Measurements from ENCODE around the gene AADACL4. TPM values are rescaled to one million over a fixed set of nuclear protein-coding genes. Genes with fewer than 3 reads are reported as not detected.
"Not testable (repeated sequence)": the region's sequence is repeated elsewhere in the genome, so short reads cannot be mapped to it uniquely, and the experiment has no call there.

AADACL4 gene
- total RNA-seq, 1 donor from 2014 or later = 0.79 TPM

DNA sequence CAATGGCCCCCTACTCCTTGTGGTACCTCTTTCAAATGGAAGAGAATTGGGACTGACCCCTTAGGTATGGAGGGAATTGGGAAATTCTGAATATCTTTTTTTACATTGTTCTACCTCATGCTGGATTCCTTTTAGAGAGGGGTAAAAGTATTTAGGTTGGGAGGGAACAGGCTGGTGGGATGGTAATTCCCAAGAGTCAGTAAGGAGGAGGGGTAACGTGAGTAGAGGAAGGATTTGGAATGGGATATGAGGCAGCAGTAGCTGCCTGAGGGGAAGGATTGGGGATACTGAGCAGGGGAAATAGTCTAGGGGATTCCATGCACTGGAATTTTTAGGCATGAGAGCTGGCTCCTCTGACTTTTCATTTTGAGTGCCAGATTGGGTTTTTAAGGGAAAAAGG lies 68.2 kb downstream of the AADACL4 start:
- DNase-seq = no peak

DNA sequence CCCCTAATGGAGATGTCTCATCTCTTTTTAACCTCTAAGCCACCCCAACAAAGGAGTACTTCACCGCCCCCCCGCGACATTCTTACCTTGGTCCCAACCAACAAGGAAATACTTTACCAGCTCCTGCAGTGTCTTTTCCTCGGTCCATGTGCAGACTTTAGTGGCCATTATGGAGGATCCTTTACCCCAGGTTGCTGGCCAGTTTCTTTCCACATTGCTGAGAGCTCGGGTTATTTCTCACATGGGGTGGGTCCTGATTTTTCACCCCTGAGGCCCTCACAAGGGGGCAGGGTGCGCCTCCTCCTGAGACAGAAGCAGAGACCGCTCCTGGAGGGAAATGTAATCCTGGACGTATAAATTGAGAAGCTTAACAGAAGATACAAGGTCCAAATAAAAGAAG lies 69.0 kb downstream of the AADACL4 start:
- DNase-seq = no peak

DNA sequence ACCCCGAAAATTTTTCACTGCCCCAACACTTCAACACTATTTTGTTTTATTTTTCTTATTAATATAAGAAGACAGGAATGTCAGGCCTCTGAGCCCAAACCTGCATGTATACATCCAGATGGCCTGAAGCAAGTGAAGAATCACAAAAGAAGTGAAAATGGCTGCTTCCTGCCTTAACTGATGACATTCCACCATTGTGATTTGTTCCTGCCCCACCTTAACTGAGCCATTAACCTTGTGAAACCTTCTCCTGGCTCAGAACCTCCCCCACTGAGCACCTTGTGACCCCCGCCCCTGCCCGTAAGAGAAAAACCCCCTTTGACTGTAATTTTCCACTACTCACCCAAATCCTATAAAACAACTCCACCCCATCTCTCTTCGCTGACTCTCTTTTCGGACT lies 69.8 kb downstream of the AADACL4 start:
- not testable (repeated sequence) for DNase-seq

DNA sequence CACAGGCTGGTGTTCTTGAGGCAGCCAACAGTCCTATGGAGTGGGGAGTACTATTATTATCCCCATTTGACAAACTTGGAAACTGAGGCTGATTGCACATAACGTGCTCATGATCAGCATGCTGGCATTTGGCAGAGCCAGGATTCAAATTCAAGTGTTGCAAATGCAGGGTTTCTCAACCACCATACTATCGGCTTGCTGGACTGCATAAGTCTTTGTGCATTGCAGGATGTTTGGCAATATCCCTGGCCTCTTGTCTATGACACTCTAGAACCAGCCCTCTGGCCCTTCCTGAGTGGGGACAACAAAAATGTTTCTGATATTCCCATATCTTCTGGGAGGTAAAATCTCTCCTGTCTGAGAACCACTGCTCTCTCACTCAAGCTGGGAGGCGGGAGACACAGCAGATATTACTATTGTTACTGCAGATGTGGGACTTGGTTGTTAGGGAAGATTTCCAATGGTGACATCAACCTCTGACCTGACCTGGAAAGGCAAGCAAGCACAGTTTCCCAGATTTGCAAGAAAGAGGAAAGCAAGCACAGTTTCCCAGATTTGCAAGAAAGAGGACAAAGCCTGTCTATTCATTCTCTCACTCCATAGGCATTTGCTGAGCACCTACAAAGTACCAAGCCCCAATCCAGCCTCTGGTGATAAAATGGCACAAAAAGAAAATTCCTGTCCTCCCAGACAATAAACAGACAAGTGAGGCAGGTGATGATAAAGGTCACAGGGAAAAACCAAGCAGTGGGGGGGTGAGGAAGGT lies 71.0 kb downstream of the AADACL4 start:
- no peak for DNase-seq

DNA sequence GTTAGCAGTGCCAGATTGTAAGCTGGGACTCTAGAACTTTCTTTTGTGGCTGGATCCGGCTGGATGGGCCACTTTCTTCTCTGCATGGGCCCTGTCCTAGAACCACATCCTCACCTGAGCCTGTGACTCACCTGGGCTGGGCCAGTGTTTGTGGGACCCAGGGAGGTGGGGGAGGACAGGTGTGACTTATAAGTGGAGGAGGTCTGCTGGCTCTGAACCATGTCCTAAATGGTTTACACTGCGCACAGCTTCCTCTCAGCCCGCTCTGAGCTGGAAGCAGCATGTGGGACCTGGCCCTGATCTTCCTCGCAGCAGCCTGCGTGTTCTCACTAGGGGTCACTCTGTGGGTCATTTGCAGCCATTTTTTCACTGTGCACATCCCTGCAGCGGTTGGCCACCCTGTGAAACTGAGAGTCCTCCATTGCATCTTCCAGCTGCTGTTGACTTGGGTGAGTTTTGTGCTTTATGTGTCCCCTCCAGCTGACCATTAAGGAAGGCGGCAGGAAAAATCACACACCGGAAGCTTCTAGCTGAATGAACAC lies 72.1 kb downstream of the AADACL4 start, which contains the start of gene AADACL3:
AADACL3 (plus strand) TSS at position 215 of the 542 bp plus-strand sequence; CDS start at position 282, 67 bp downstream.
- DNase-seq = no peak

Small RNA genes within 50 kb of the gene (small RNA-seq; reads per million reads assigned to genes)
- not detected for gene AC244670.1 (ENCODE audit: low replicate concordance)

Other genes with a start within 250 kb of the AADACL4 start
- 31.5 TPM for gene DHRS3, start 25.9 kb upstream of the AADACL4 start, total RNA-seq
- 6.1 TPM for gene AADACL3, start 72.0 kb downstream of the AADACL4 start, total RNA-seq
- not detected for gene CFAP107, start 102.1 kb downstream of the AADACL4 start, total RNA-seq
- not detected for gene PRAMEF12, start 129.7 kb downstream of the AADACL4 start, total RNA-seq
- not detected for gene PRAMEF1, start 147.3 kb downstream of the AADACL4 start, total RNA-seq
- not detected for gene PRAMEF11, start 187.3 kb downstream of the AADACL4 start, total RNA-seq
- not detected for gene HNRNPCL1, start 204.6 kb downstream of the AADACL4 start, total RNA-seq
- gene PRAMEF2, start 213.0 kb downstream of the AADACL4 start, total RNA-seq = not detected
- not detected for gene PRAMEF4, start 242.1 kb downstream of the AADACL4 start, total RNA-seq

Measured in skin of body (tissue), 3 donors.